Right lobe of liver (tissue), 4 donors: ENCODE measurements around the gene RASSF10.

Experiments used
- POLR2A ChIP-seq: fragments of 450-650 bp; IDR thresholded peaks from one replicate; pipeline ENCODE4 v1.6.1; 2017; ENCODE audit warnings: antibody characterized with exemption, mild to moderate bottlenecking
- TF ChIP-seq, protein P1 (sequence below), 4 donors: fragments of 200-600 bp in 3 of 4; fragments of 450-650 bp in 1 of 4; IDR thresholded peaks; one replicate each; pipeline versions ENCODE4 v1.5.1 to v1.8.0; 2016 to 2022; ENCODE audit warnings: antibody characterized with exemption in 4 of 4, mild to moderate bottlenecking in 2 of 4
- donor health status: DM: no; HTN: no; CAD: no.
- donor health status: DM: no; HTN: no; CAD: no.
- donor health status: DM: no; HTN: yes; CAD: no.

DNA sequence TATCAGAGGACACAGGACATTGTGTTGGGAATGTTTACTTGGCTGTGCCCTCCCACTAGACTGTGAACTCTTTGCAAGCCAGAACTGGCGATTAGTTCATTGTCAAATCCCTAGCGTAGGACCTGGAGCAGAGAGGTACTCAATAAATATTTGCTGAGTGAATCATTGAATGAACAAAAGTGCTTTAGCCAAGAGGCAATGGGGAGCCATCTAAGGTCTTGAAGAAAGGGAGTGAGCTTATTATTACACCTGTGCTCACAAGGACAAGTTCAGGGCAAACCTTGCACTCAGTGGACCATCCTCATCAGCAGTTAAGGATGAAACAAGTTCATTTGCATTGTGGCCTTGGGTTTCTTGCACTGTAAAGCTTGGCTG, 1.1 kb upstream of the RASSF10 start:
- TF ChIP-seq, protein P1, sequence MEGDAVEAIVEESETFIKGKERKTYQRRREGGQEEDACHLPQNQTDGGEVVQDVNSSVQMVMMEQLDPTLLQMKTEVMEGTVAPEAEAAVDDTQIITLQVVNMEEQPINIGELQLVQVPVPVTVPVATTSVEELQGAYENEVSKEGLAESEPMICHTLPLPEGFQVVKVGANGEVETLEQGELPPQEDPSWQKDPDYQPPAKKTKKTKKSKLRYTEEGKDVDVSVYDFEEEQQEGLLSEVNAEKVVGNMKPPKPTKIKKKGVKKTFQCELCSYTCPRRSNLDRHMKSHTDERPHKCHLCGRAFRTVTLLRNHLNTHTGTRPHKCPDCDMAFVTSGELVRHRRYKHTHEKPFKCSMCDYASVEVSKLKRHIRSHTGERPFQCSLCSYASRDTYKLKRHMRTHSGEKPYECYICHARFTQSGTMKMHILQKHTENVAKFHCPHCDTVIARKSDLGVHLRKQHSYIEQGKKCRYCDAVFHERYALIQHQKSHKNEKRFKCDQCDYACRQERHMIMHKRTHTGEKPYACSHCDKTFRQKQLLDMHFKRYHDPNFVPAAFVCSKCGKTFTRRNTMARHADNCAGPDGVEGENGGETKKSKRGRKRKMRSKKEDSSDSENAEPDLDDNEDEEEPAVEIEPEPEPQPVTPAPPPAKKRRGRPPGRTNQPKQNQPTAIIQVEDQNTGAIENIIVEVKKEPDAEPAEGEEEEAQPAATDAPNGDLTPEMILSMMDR (IDR thresholded peaks at IDR 0.05) = no peak
- no peak for TF ChIP-seq POLR2A
